CD4-positive, alpha-beta T cell (primary cell): ENCODE measurements around the gene SH3TC2. TPM values are rescaled to one million over a fixed set of nuclear protein-coding genes. Genes with fewer than 3 reads are reported as not detected.

Source experiments
- ATAC-seq: fragments of 200-7000 bp; cut with Tn5 transposase; one replicate; pipeline ENCODE4 v1.10.0; 2022; ENCODE audit warnings: mild to moderate bottlenecking; ENCODE audit not compliant: poor library complexity
- CTCF ChIA-PET: fragments of 350-600 bp; sonication (Branson Sonifier 250); formaldehyde crosslinking; loops from one replicate; lab custom pipeline; 2021; ENCODE audit warnings: antibody characterized with exemption, inconsistent platforms; lab: Charles Lee
- POLR2A ChIA-PET: fragments of 350-600 bp; sonication (Branson Sonifier 250); formaldehyde crosslinking; loops from one replicate; lab custom pipeline; 2021; ENCODE audit warnings: antibody characterized with exemption, inconsistent platforms; lab: Charles Lee
- DNase-seq, 14 experiments: peaks; one replicate each; pipeline ENCODE4 v3.0.0-alpha.2; 2013 to 2020; ENCODE audit warnings: mixed read lengths in 2 of 14
- H3K27ac ChIP-seq, 2 donors: one replicate each; pipeline versions ENCODE4 v1.5.1 to v1.7.0; 2013; ENCODE audit warnings: low read length in 2 of 2, low read depth in 1 of 2, mild to moderate bottlenecking in 1 of 2
- H3K27me3 ChIP-seq, 2 experiments: 1 replicate in 1 of 2; 2 replicates in 1 of 2; pipeline versions ENCODE4 v1.6.1 to v1.7.0; 2013; ENCODE audit warnings: low read length in 2 of 2, control low read depth in 1 of 2, mild to moderate bottlenecking in 1 of 2, moderate library complexity in 1 of 2; ENCODE audit not compliant: insufficient read depth in 2 of 2, control insufficient read depth in 1 of 2
- H3K36me3 ChIP-seq: one replicate; pipeline ENCODE4 v1.6.1; 2013; ENCODE audit warnings: low read length, control low read depth; ENCODE audit not compliant: insufficient read depth
- H3K4me1 ChIP-seq: one replicate; pipeline ENCODE4 v1.6.1; 2013; ENCODE audit warnings: low read length, control low read depth; ENCODE audit not compliant: insufficient read depth
- H3K4me3 ChIP-seq: one replicate; pipeline ENCODE4 v1.5.1; 2013; ENCODE audit warnings: mild to moderate bottlenecking, low read length, moderate library complexity
- H3K9me3 ChIP-seq, 2 experiments: 1 replicate in 1 of 2; 2 replicates in 1 of 2; pipeline versions ENCODE4 v1.6.1 to v1.7.0; 2013; ENCODE audit warnings: low read length in 2 of 2, mild to moderate bottlenecking in 2 of 2, control low read depth in 1 of 2, moderate library complexity in 1 of 2; ENCODE audit not compliant: control insufficient read depth in 1 of 2, insufficient read depth in 1 of 2
- H3K27ac Mint-ChIP-seq: one replicate; pipeline ENCODE4 v1.8.0; 2020; ENCODE audit warnings: mixed read lengths
- H3K27me3 Mint-ChIP-seq: one replicate; pipeline ENCODE4 v1.8.0; 2021; ENCODE audit warnings: mixed read lengths
- H3K36me3 Mint-ChIP-seq: one replicate; pipeline ENCODE4 v1.8.0; 2021; ENCODE audit warnings: low read depth, mixed read lengths
- H3K4me1 Mint-ChIP-seq: one replicate; pipeline ENCODE4 v1.8.0; 2021; ENCODE audit warnings: low read depth, mixed read lengths
- H3K4me3 Mint-ChIP-seq: one replicate; pipeline ENCODE4 v1.8.0; 2020; ENCODE audit warnings: mild to moderate bottlenecking, mixed read lengths
- H3K9me3 Mint-ChIP-seq: one replicate; pipeline ENCODE4 v1.8.0; 2020; ENCODE audit warnings: mixed read lengths
- CTCF ChIP-seq: fragments of 200-600 bp; IDR thresholded peaks from one replicate; pipeline ENCODE4 v1.8.0; 2022; ENCODE audit warnings: antibody characterized with exemption, mild to moderate bottlenecking
- intact Hi-C, 2 experiments: fragments of 100-400 bp; cut with DNase I in 1 of 2; cut with micrococcal nuclease in 1 of 2; formaldehyde crosslinking; loops; one replicate each; pipeline versions ENCODE4 v1.15.1 to v1.9.0; 2023 to 2025; cut with DNase I, micrococcal nuclease
- total RNA-seq, 174 experiments: library from RNA in 2 of 174; stranded (reverse) in 2 of 174; gene quantifications; one replicate each; pipeline ENCODE4 v1.2.3 and lab custom pipeline; 2021 to 2026

Gene SH3TC2
- total RNA-seq, 2 experiments from 2014 or later, result not detected

- no peak for ATAC-seq
- Mint-ChIP-seq H3K27ac (no peak overlapping the region), H3K4me3 (no peak overlapping the region), H3K4me1 (no peaks in the 10 kb centered on the region), H3K9me3 (no peaks in the 10 kb centered on the region), H3K27me3 (peaks cover 41% of the 10 kb centered on the region), H3K36me3 (no peaks in the 10 kb centered on the region)
- ChIA-PET POLR2A (interaction anchor here (1.1 kb wide), 1 partner anchor 265 kb away, joined by 3 read pairs; no protein-coding TSS in a partner anchor), CTCF (interaction anchor here (0.6 to 2.1 kb wide), 3 partner anchors 10 to 1048 kb away, joined by 3 to 8 read pairs (median 4); no protein-coding TSS in a partner anchor)
- no peaks in the 10 kb centered on the region for H3K4me1 ChIP-seq
- no peaks in the 10 kb centered on the region for H3K9me3 ChIP-seq
- no peak overlapping the region for H3K4me3 ChIP-seq
- no peaks in the 10 kb centered on the region for H3K27me3 ChIP-seq
- H3K27ac ChIP-seq, result no peak overlapping the region
- no peak for TF ChIP-seq CTCF
- H3K36me3 ChIP-seq, result no peaks in the 10 kb centered on the region
- intact Hi-C loops, result loop anchor here in 1 of 2 experiments (5.0 kb wide), 1 partner anchor 174 kb away; no protein-coding TSS in a partner anchor
- DNase-seq, result no peak
Measured at GRCh38 chr5:148996270-148996669, 66.6 kb downstream of the SH3TC2 start.

GRCh38 chr5:148995791-148996190 is 67.1 kb downstream of the SH3TC2 start:
- H3K9me3 Mint-ChIP-seq, result no peaks in the 10 kb centered on the region
- H3K27me3 Mint-ChIP-seq, result peaks cover 41% of the 10 kb centered on the region
- intact Hi-C loops, result loop anchor here in 1 of 2 experiments (2.0 to 5.0 kb wide), 2 partner anchors 173 to 255 kb away; no protein-coding TSS in a partner anchor
- DNase-seq (no peak), ATAC-seq (no peak)
- H3K4me1 ChIP-seq, result no peaks in the 10 kb centered on the region
- H3K4me3 Mint-ChIP-seq, result no peak overlapping the region
- H3K27ac Mint-ChIP-seq, result no peak overlapping the region
- POLR2A ChIA-PET, result interaction anchor here (1.1 kb wide), 1 partner anchor 265 kb away, joined by 3 read pairs; no protein-coding TSS in a partner anchor
- no peaks in the 10 kb centered on the region for H3K36me3 ChIP-seq
- H3K27ac ChIP-seq, result no peak overlapping the region
- CTCF ChIA-PET, result interaction anchor here (2.1 kb wide), 1 partner anchor 265 kb away, joined by 8 read pairs; no protein-coding TSS in a partner anchor
- no peak overlapping the region for H3K4me3 ChIP-seq
- no peaks in the 10 kb centered on the region for H3K36me3 Mint-ChIP-seq
- no peaks in the 10 kb centered on the region for H3K27me3 ChIP-seq
- TF ChIP-seq CTCF, result no peak
- H3K4me1 Mint-ChIP-seq, result no peaks in the 10 kb centered on the region
- H3K9me3 ChIP-seq, result no peaks in the 10 kb centered on the region

GRCh38 chr5:148993283-148993936 is 69.5 kb downstream of the SH3TC2 start:
- ChIA-PET POLR2A (no interaction called here), CTCF (interaction anchor here (0.6 kb wide), 1 partner anchor 243 kb away, joined by 3 read pairs; no protein-coding TSS in a partner anchor)
- TF ChIP-seq CTCF, result no peak
- H3K9me3 Mint-ChIP-seq, result no peaks in the 10 kb centered on the region
- no peaks in the 10 kb centered on the region for H3K4me1 Mint-ChIP-seq
- H3K4me1 ChIP-seq, result no peaks in the 10 kb centered on the region
- H3K4me3 ChIP-seq, result no peak overlapping the region
- ATAC-seq (no peak), DNase-seq (no peak)
- no peaks in the 10 kb centered on the region for H3K36me3 Mint-ChIP-seq
- intact Hi-C loops, result no loop called here
- H3K36me3 ChIP-seq, result no peaks in the 10 kb centered on the region
- no peak overlapping the region for H3K4me3 Mint-ChIP-seq
- H3K9me3 ChIP-seq, result no peaks in the 10 kb centered on the region
- peaks cover 0 to 3% of the 10 kb centered on the region in 2 experiments for H3K27me3 ChIP-seq
- no peak overlapping the region for H3K27ac Mint-ChIP-seq
- H3K27me3 Mint-ChIP-seq, result peaks cover 38% of the 10 kb centered on the region
- H3K27ac ChIP-seq, result no peak overlapping the region
